OCI-M2 (cell line): ENCODE data around the gene COL2A1.

ENCODE experiments used
- DNase-seq: peaks from one replicate; lab custom pipeline; 2025; ENCODE audit not compliant: unreplicated experiment; lab: John Stamatoyannopoulos, UW

COL2A1 gene

DNA sequence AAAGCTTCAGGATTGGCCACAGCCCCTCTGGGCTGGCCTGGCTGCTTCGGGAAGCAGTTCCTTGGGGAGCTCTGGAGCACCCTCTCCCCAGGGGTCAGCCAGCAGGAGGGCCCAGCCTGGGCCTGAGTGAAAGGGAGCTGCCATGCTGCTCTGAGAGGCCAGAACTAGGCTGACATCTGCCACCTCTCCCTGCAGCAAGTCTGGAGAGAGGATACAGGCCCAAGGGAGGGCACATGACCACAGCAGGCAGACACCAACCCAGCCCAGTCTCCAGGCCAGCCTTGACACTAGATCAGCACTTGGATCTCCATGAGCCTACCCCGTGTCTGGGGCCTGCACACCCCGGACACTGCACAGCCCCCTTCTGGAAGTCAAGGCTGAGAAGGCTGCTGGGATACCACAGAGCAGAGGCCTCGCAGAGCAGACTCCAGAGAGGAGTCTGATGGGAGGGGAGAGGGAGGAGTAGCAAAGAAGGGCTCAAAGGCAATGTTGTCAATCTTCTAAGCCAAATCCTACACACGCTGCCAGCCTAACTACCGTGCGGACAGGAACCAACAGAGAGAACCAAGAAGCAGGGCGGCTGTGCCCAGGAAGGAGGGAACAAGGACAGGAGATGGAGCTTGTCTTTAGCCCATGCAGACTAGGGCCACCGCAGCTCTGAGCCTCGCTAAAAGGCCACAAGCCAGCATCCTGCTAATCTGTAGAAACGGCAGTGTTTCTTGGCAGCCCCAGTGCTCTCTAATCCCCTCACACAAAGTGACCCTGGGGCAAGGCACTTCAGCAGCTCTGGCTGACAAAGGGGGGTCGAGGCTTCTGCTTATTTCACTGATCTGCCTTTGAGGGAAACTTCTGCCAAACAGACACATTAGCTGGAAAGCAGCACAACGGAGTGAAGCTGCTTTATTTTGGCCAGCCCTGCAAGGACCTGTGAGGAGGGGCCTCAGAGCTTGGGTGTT lies 12.9 kb downstream of the COL2A1 start:
- no peak for DNase-seq

- DNase-seq, result no peak
Observed at GRCh38 chr12:47990351-47991105, 13.7 kb downstream of the COL2A1 start.

- DNase-seq, result no peak
Observed at GRCh38 chr12:47989666-47990065, 14.6 kb downstream of the COL2A1 start.

- DNase-seq, result no peak
Observed at GRCh38 chr12:47989023-47989417, 15.3 kb downstream of the COL2A1 start.

- DNase-seq, result no peak
Observed at GRCh38 chr12:47988073-47989022, 15.9 kb downstream of the COL2A1 start.

DNA sequence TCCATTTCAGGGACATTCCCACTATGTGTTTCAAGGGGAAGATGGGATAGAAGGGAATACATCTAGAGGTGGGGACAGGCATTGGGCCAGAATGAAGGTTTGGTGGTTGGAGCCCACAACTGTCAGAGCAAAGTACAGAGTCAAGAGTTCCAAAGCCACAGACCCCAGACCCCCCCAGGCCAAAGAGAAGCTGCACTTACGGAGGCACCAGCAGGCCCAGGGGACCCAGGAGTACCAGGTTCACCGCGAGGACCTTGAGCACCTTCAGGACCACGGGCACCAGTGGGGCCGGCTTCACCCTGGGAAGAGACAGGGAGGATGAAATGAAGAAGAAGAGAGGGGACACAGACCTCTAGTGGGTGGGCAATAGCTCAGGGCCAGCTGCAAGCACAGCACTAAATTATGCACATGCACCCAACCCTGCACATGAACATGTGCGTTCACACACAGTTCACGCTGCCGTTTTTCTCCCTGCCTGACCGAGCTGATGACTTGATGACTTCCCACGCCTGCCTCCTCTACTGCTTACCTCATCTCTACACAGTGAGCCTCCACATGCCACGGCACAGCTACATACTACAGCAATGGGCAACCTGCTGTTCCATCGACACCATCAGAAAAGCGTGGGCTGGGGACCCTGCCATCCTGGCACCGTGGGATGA lies 16.7 kb downstream of the COL2A1 start:
- DNase-seq, result no peak

DNA sequence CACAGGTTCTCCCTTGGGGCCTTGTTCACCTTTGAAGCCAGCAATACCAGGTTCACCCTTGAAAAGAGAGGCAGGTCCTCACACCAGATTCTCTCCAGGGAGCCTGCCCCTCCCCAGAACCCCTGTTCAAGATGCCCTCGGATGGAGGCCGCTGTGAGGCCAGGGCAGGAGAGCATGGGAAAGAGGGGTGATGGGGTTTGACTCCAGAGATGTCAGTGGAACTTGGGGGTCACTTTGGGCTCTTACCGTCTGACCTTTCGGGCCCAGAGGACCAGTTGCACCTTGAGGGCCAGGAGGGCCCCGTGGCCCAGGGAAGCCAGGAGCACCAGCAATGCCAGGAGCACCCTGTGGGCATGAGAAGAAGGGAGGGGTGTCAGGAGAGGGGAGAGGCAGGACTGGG lies 17.4 kb downstream of the COL2A1 start:
- no peak for DNase-seq

DNA sequence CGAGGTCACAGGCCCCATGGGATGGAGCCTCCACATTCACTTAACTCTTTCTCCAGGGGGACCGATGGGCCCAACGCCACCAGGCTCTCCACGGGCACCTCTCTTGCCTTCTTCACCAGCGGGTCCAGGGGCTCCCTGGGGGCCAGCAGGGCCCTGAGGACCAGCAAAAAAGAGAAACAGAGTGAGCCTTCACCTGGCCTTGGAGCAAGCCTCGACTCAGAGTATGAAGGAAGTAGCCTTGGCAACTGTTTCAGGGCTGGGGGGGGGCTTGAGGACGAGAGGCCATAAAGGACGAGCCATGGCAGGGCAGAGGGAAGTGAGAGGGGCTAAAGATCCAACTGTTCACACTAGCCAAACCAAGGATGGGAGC lies 18.0 kb downstream of the COL2A1 start:
- DNase-seq, result no peak

GRCh38 chr12:47985596-47986290 lies 18.5 kb downstream of the COL2A1 start:
- no peak for DNase-seq

- DNase-seq, result no peak
Observed at GRCh38 chr12:47984331-47984801, 19.9 kb downstream of the COL2A1 start.

GRCh38 chr12:47983541-47984115 lies 20.6 kb downstream of the COL2A1 start:
- DNase-seq, result no peak

GRCh38 chr12:47982770-47983169 lies 21.5 kb downstream of the COL2A1 start:
- no peak for DNase-seq

DNA sequence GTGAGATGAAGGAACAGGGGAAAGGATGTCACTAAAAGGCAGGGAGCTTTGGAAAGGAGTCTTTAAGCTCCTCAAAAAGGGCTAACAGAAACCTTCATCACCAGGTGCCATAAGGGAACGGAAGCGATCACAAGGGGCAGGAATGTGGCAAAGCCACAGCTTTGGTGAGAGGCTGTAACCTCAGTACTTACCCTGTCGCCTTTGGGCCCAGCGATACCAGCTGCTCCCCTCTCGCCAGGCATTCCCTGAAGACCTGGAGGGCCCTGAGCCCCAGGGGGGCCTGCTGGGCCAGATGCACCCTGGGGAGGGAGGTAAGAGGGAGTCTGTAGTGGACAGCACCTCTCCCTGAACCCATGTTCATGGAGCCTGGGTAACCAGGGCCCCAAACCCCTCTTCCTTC lies 22.0 kb downstream of the COL2A1 start:
- DNase-seq, result no peak

- DNase-seq, result no peak
Observed at GRCh38 chr12:47981496-47982260, 22.6 kb downstream of the COL2A1 start.

DNA sequence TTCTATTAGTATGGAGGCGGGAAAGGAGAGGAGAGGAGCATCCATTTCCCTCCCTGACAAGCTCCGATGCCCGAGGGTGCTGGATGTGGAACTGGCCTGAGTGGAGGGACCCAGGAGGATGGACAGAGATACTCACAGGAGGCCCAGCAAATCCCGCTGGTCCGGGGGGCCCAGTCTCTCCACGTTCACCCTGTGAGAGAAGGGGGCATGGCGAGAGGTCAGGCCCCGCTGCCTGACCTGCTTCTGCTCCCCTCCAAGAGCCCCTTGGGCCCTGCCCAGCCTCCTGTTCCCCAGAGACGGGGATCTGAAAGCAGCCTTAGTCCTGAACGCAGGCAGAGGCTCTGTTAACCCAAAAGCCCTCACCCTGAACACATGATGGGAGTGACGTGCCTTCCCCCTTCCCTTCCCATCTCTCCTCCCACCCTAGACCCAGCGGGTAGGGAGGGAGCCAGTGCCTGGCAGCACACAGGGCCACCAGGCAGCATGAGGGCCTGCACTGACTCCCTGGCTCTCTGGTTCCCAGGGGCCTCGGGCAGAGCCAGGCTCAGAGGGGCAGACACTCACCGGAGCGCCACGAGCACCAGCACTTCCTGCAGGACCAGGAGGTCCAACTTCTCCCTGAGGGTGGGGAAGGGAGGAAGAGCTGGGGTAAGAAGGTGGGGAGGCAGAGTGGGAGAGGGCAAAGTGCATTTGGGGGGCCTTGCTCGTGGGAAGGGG lies 23.3 kb downstream of the COL2A1 start:
- DNase-seq, result no peak

DNA sequence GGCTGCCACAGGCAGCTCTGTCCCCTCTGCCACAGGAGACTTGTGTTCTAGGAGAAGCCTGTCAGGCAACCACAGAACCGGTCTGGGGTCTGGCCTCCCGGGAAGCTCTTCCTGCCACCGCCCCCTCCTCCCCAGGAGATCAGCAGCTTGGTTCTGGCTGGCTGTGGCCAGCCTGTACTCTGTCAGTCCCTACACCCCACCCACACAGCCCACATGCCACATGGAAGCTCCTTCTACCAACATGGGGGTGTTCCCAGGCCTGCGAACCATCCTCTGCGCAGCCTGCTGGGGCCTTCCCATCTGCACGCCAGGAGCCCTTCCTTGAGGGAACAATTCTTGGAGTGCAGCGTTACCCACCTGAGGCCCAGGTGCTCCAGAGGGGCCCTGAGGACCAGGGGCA lies 24.1 kb downstream of the COL2A1 start:
- no peak for DNase-seq

DNA sequence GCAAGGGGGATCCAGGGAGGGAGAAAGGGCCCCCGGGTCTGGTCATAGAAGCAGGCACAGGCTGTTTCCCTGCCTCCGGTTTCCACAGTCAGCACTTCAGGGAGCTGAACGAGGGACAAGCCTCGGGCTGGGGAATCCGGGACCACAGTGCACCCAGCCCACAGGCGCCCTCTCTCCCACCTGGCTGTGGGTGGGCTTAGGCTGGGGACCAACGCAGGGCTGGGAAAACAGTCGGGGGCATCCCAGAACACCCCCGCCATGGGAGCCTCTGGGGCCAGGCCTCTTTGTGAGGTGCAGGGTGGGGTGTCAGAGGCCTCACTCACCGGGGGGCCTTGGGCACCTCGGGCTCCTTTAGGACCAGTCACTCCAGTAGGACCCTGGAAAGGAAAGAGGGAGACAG lies 24.6 kb downstream of the COL2A1 start:
- no peak for DNase-seq

GRCh38 chr12:47979166-47979565 lies 25.1 kb downstream of the COL2A1 start:
- no peak for DNase-seq
